ENCODE results near the gene VIPR1. TPM values are rescaled to one million over a fixed set of nuclear protein-coding genes. Genes with fewer than 3 reads are reported as not detected.

The VIPR1 gene, protein sequence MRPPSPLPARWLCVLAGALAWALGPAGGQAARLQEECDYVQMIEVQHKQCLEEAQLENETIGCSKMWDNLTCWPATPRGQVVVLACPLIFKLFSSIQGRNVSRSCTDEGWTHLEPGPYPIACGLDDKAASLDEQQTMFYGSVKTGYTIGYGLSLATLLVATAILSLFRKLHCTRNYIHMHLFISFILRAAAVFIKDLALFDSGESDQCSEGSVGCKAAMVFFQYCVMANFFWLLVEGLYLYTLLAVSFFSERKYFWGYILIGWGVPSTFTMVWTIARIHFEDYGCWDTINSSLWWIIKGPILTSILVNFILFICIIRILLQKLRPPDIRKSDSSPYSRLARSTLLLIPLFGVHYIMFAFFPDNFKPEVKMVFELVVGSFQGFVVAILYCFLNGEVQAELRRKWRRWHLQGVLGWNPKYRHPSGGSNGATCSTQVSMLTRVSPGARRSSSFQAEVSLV
- not detected in 2 replicates for total RNA-seq

DNA sequence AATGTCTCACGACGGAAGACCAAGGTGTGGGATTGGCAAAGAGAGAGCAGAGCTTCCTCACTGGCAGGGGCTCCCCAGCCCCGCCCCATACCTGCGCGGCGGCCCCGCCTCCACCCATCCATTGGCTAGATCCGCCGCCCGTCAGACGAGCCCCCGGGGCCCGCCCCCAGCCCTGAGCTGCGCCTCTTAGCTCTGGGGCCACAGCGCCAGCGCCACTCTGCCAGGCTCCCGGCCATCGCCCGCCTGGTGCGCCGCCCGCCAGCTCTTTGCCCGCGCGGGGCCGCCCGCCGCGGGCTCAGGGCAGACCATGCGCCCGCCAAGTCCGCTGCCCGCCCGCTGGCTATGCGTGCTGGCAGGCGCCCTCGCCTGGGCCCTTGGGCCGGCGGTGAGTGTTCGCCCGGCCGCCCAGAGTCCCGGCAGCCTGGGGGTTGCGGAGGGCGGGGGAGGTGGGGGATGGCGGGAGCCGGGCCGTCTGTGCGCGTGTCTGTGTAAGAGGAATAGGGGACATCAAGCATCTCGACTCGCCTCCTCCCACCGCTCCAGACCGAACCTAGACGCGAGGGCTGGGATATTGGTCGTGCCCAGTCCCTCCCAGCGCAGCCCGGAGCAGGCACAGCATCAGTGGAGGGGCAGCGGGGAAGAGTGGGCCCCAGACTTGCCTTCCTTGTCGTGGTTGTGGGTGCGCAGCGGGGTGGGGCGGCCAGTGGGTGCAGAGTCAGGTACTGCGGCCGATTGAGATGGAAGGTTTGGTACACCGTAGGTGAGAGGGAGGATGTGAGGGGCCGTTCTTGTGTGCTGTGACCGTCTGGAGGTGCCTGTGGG, at the start of gene VIPR1:
TSS of gene VIPR1 (plus strand) at position 215 of the 822 bp plus-strand sequence. CDS start at position 308, 93 bp downstream.

DNA sequence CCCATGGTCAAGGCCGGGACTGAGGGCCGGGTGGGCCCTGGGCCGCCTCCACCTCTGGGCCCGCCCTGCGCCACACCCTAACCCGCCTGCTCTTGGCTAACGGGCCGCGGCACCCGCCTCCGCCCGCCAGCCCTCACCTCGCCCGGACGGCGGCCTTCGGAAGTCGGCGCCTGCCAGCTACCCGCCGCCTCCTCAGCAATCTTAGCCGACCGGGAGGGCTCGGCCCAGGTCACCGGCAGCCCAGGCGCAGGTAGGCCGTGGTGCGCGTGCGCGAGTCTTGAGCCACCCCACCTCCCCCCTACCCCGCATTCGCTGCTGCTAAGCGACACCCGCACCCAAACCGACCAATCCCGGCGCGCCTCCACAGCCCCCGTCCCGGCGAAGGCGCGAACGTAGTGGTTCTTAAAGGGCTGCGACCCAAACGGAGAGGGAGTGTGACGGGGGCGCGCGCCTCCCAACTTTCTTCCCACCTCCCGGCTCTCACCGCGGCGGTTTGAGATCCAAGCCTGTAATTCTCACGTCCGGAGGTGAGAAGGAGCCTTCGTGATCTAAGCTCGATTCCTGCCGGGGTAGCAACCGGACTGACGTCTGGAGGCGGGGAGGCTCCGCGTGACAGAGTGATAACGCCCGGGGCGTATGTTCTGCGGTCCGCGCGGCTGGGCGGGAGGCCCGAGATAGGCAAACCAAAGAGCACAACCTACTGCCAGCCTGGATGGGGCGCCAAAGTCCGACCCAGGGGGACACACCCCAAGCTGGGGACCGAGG, 79.4 kb downstream of the VIPR1 start, which contains the start of gene SEC22C:
TSS of gene SEC22C (minus strand) at position 259 of the 765 bp plus-strand sequence. CDS start 12,921 bp downstream, outside the sequence.

Other genes with a start within 250 kb of the VIPR1 start
- gene CCK, start 236.5 kb upstream of the VIPR1 start, total RNA-seq = 0.14 TPM in 1 of 2 replicates, not detected in the other
- gene LYZL4, start 92.0 kb upstream of the VIPR1 start, total RNA-seq = not detected in 2 replicates
- gene SEC22C, start 79.3 kb downstream of the VIPR1 start, total RNA-seq = 44.1 and 51.1 TPM in 2 replicates
- 16.6 and 22.8 TPM in 2 replicates for gene SS18L2, start 88.2 kb downstream of the VIPR1 start, total RNA-seq
- gene NKTR, start 98.0 kb downstream of the VIPR1 start, total RNA-seq = 40.0 and 42.5 TPM in 2 replicates
- gene ZBTB47, start 151.1 kb downstream of the VIPR1 start, total RNA-seq = 21.5 and 38.2 TPM in 2 replicates
- gene KLHL40, start 182.9 kb downstream of the VIPR1 start, total RNA-seq = not detected in 2 replicates
- gene HHATL, start 200.2 kb downstream of the VIPR1 start, total RNA-seq = not detected in 2 replicates

Measured in smooth muscle cell of bladder (primary cell).